Stimulated activated memory B cell treated with anti-CD40 and anti-IgM and Interleukin-4, amounts not matched to agents 10 μg/mL and 1 μg/mL and 100 μg/mL, for 72 hours (primary cell): ENCODE measurements around the gene ITIH5.

Experiments
- ATAC-seq: fragments of 150-1000 bp; cut with Tn5 transposase; 2 replicates; pipeline ENCODE4 v1.10.0; 2021
- H3K27ac Mint-ChIP-seq: one replicate; pipeline ENCODE4 v1.8.0; 2022; ENCODE audit warnings: mild to moderate bottlenecking, mixed read lengths
- H3K27me3 Mint-ChIP-seq: one replicate; pipeline ENCODE4 v1.8.0; 2022; ENCODE audit warnings: mixed read lengths
- H3K36me3 Mint-ChIP-seq: one replicate; pipeline ENCODE4 v1.8.0; 2022; ENCODE audit warnings: mixed read lengths
- H3K4me1 Mint-ChIP-seq: one replicate; pipeline ENCODE4 v1.8.0; 2022; ENCODE audit warnings: mixed read lengths
- H3K4me3 Mint-ChIP-seq: one replicate; pipeline ENCODE4 v1.8.0; 2022; ENCODE audit warnings: mild to moderate bottlenecking, moderate library complexity, mixed read lengths
- H3K9me3 Mint-ChIP-seq: one replicate; pipeline ENCODE4 v1.8.0; 2022; ENCODE audit warnings: mixed read lengths

The ITIH5 gene

DNA sequence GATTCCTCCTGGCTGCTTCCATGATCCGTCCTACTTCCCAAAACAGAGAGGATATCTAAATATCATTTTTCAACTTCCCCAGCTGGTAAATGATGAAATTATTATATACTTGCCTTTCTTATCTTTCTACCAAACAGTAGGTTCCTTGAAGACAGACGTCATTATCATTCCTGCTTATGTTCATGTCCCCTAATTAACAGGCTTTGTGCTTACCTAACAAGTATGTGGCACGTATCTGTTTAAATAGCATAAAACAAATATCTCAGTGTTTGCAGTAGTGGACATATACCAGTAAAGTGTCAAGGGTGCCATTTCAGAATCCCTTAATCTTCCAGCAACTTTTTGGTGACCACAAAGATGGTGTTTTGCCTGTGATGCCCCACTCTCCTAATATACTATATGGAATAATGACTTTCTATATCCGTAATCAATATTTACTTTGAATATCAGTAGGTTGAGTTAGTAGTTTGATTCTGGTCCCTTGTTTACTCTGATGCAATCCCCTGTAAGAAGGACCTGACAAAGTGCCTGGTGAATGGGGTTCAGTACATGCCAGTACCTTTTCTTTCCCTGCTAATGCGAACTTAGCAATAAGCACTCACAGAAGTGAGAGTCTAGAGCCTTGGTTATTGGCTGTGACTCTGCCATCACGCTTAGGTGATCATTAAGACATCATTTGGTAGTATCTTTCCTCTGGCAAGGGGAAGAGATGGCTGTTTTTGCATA is 124.4 kb downstream of the ITIH5 start:
- peaks cover 6% of the 10 kb centered on the region for H3K9me3 Mint-ChIP-seq
- H3K4me3 Mint-ChIP-seq = no peak overlapping the region

GRCh38 chr10:7541137-7542087 is 125.4 kb downstream of the ITIH5 start:
- Mint-ChIP-seq H3K27me3 (no peaks in the 10 kb centered on the region), H3K9me3 (peaks cover 6% of the 10 kb centered on the region), H3K4me3 (no peak overlapping the region), H3K4me1 (peaks cover 16% of the 10 kb centered on the region), H3K36me3 (peaks cover 6% of the 10 kb centered on the region), H3K27ac (no peak overlapping the region)
- ATAC-seq = no peak

More for the DNA sequence above, 124.4 kb downstream of the ITIH5 start:
- peaks cover 16% of the 10 kb centered on the region for H3K4me1 Mint-ChIP-seq
- ATAC-seq = no peak
- no peaks in the 10 kb centered on the region for H3K27me3 Mint-ChIP-seq
- peaks cover 6% of the 10 kb centered on the region for H3K36me3 Mint-ChIP-seq
- H3K27ac Mint-ChIP-seq = no peak overlapping the region

DNA sequence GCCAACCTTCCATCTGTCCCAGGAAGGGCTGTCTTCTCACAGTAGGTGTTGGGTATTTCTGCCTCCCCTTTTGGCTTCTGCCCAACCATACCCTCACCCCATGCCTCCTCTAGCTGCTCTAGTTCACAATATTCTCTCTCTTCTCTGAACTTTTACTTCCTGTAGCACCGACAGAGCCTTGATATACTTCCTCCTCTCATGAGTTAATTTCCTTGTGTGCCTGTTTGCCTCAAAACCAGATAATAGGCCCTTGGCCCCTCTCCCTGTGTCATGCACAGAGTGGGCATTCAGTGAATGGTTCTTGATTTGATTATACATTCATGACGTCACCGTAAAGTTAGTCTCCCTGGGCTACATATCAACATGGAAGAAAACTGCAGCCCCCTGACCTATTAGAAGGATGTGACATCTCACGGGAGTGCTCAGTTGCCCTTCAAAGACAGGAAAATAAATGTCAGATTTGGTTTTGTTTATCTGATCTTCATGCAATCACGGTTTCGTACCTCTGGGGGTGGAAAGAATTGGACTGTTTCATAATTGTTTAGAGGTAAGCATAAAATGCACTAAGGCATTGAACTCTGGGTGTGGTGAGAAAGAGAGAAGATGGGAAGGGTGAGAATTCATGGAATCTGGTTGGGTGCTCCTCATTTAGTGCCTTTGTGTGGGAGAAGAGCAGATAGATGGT is 127.7 kb downstream of the ITIH5 start:
- no peak for ATAC-seq
- peaks cover 16% of the 10 kb centered on the region for H3K4me1 Mint-ChIP-seq
- H3K27me3 Mint-ChIP-seq = no peaks in the 10 kb centered on the region
- H3K9me3 Mint-ChIP-seq = peaks cover 6% of the 10 kb centered on the region
- peaks cover 6% of the 10 kb centered on the region for H3K36me3 Mint-ChIP-seq
- H3K27ac Mint-ChIP-seq = no peak overlapping the region
- no peak overlapping the region for H3K4me3 Mint-ChIP-seq

- H3K27ac Mint-ChIP-seq = no peak overlapping the region
- H3K4me1 Mint-ChIP-seq = peaks cover 7% of the 10 kb centered on the region
- ATAC-seq = no peak
- no peaks in the 10 kb centered on the region for H3K27me3 Mint-ChIP-seq
- H3K9me3 Mint-ChIP-seq = peaks cover 6% of the 10 kb centered on the region
- H3K36me3 Mint-ChIP-seq = peaks cover 6% of the 10 kb centered on the region
- H3K4me3 Mint-ChIP-seq = no peak overlapping the region
Observed at GRCh38 chr10:7537126-7537525, 129.6 kb downstream of the ITIH5 start.

DNA sequence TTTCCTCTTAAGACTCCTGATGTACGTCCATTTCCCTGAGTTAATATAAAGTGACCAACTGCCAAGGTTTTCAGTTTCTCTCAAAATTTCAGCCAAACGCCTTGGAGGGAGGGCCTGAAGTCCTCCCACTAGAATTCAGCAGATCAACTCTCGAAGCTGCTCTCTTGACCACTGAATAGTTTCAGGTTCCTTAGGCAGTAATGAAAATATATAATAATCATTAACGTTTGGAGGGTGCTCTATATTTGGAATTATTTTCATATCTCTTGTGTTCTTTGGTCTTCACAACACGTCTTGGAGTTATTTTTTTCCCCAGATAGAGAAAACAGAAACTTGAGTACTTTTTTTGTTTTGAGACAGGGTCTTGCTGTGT is 132.3 kb downstream of the ITIH5 start:
- H3K27ac Mint-ChIP-seq = no peak overlapping the region
- H3K36me3 Mint-ChIP-seq = peaks cover 6% of the 10 kb centered on the region
- no peak for ATAC-seq
- H3K9me3 Mint-ChIP-seq = peaks cover 6% of the 10 kb centered on the region
- peaks cover 7% of the 10 kb centered on the region for H3K4me1 Mint-ChIP-seq
- peaks cover 13% of the 10 kb centered on the region for H3K27me3 Mint-ChIP-seq
- H3K4me3 Mint-ChIP-seq = no peak overlapping the region

DNA sequence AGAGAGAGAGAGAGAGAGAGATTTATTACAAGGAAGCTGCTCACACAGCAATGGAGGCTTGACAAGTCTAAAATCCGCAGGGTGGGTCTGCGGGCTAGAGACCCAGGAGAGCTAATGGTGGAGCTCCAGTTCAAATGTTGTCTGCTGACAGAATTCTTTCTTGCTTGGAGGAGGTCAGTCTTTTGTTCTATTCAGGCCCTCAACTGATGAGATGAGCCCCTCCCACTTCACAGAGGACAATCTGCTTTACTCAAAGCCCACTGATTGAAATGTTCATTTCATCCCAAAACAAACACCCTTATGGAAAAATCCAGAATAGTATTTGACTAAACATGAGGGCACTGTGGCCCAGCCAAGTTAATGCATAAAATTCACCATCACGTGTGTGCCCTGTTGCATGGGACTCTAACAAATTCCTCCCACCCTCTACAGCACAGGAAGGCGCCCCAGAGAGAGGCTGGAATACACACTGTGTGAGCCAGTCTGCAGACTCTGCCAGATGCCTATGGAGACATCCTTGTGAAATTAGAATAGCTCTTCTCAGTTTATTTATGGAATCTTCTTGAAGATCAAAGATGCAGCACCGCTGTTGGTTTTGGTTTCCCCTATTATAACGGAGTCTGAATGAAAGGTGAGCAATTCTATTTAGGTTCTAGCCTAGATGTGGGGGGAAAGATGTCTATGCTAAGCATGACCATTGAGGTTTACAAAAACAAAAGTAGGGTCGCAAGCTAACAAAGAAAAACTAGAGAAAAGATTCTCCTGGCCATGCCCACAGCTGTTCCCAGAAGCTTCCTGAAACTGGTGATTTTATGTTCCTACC is 132.9 kb downstream of the ITIH5 start:
- H3K4me1 Mint-ChIP-seq = peaks cover 2% of the 10 kb centered on the region
- H3K27me3 Mint-ChIP-seq = peaks cover 13% of the 10 kb centered on the region
- peaks cover 2% of the 10 kb centered on the region for H3K36me3 Mint-ChIP-seq
- H3K4me3 Mint-ChIP-seq = no peak overlapping the region
- H3K9me3 Mint-ChIP-seq = peaks cover 4% of the 10 kb centered on the region
- ATAC-seq = no peak
- H3K27ac Mint-ChIP-seq = no peak overlapping the region

GRCh38 chr10:7532723-7533498 is 133.9 kb downstream of the ITIH5 start:
- Mint-ChIP-seq H3K4me1 (no peaks in the 10 kb centered on the region), H3K36me3 (no peaks in the 10 kb centered on the region), H3K9me3 (no peaks in the 10 kb centered on the region), H3K27ac (no peak overlapping the region), H3K27me3 (peaks cover 13% of the 10 kb centered on the region), H3K4me3 (no peak overlapping the region)
- no peak for ATAC-seq

DNA sequence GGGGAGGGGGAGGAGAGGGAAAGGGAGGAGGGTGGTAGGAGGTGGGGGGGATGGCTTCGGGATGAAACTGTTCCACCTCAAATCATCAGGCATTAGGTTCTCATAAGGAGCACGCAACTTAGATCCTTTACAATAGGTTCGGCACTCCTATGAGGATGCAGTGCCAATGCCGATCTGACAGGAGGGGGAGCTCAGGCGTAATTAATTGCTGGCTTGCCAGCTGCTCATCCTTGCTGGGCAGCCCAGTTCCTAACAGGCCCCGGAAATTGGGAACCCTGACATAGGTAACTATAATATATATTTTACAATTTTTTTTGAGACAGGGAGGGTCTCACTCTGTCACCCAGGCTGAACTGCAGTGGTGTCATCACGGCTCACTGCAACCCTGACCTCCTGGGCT is 137.1 kb downstream of the ITIH5 start:
- ATAC-seq = no peak
- no peak overlapping the region for H3K4me3 Mint-ChIP-seq
- H3K27ac Mint-ChIP-seq = no peak overlapping the region
- H3K36me3 Mint-ChIP-seq = no peaks in the 10 kb centered on the region
- H3K9me3 Mint-ChIP-seq = no peaks in the 10 kb centered on the region
- H3K27me3 Mint-ChIP-seq = peaks cover 13% of the 10 kb centered on the region
- peaks cover 7% of the 10 kb centered on the region for H3K4me1 Mint-ChIP-seq

DNA sequence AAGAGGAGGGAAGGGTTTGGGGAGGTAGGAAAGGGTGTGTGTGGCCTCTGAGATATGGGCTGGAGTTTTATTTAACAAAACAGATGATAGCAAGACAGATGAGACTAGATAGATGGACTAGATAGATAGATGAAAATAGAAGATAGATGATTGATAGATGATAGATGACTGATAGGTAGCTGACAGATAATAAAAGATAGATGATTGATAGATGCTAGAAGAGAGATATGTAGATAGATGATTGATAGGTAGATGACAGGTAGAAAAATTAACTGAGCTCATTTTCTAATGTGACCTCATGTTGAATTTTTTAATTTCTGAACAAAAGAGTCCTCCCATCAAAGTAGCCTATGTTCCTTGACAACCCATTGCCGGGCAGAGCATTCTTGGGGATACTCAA is 139.3 kb downstream of the ITIH5 start:
- ATAC-seq = no peak
- H3K4me3 Mint-ChIP-seq = no peak overlapping the region
- no peak overlapping the region for H3K27ac Mint-ChIP-seq
- H3K36me3 Mint-ChIP-seq = no peaks in the 10 kb centered on the region
- H3K4me1 Mint-ChIP-seq = peaks cover 7% of the 10 kb centered on the region
- H3K27me3 Mint-ChIP-seq = peaks cover 13% of the 10 kb centered on the region
- H3K9me3 Mint-ChIP-seq = no peaks in the 10 kb centered on the region

GRCh38 chr10:7526017-7526400 is 140.8 kb downstream of the ITIH5 start:
- no peaks in the 10 kb centered on the region for H3K36me3 Mint-ChIP-seq
- no peak for ATAC-seq
- H3K27ac Mint-ChIP-seq = no peak overlapping the region
- H3K9me3 Mint-ChIP-seq = peaks cover 4% of the 10 kb centered on the region
- peaks cover 4% of the 10 kb centered on the region for H3K27me3 Mint-ChIP-seq
- no peak overlapping the region for H3K4me3 Mint-ChIP-seq
- H3K4me1 Mint-ChIP-seq = peaks cover 14% of the 10 kb centered on the region

DNA sequence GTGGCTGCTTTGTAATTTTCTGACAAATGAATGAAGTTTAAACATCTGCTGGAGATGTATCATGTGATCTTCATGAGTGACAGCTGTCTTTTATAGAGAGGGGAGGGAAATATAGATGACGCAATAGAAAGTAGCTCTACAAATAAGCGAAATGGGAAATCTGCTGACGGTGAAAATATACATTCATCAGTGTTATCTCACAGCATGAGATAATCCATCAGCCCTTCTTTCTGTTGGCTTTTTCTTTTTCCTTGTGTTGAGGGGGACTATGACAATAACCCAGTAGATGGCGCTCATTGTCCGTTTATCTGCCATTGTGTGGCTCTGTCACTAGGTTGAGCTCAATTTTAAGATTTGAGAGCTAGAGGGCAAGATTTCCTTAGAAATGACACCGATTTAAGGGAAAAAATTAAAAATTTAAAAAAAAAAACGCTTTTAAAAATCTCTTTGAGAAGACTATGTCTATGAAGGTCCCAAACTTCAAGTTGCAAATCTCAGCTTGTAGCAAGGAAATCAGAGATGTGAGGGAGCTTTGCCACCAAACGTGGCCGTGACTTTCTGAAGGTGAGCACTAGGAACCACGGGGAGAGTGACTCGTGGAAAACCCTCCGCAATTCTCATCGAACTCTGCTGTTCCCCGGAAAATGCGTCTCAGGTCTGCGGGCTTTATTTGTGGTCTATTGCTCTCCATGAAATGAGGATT is 141.3 kb downstream of the ITIH5 start:
- peak; percentile 80 for ATAC-seq
- no peak overlapping the region for H3K4me3 Mint-ChIP-seq
- H3K4me1 Mint-ChIP-seq = peaks cover 19% of the 10 kb centered on the region
- H3K9me3 Mint-ChIP-seq = peaks cover 4% of the 10 kb centered on the region
- H3K36me3 Mint-ChIP-seq = no peaks in the 10 kb centered on the region
- H3K27me3 Mint-ChIP-seq = no peaks in the 10 kb centered on the region
- peak overlapping the region; percentile 28 for H3K27ac Mint-ChIP-seq

DNA sequence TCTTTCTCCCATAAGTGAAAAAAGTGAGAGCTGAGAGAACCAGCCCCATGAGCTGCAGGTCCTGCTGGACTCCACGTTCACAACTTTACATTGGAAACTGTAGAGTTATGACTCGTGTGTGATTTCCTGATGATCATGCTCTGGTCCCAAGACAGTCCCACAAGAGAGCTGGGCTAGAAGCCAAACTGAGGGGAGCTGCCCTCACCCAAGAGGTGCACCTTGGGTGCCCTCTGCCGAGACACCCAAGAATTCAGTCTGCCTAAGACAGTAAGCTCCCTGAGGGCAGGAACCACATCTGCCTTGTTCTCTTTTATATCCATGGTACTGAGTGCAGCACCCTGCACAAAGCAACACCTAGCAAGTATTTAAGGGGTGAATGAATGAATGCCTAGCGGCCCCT is 143.1 kb downstream of the ITIH5 start:
- H3K27me3 Mint-ChIP-seq = peaks cover 1% of the 10 kb centered on the region

DNA sequence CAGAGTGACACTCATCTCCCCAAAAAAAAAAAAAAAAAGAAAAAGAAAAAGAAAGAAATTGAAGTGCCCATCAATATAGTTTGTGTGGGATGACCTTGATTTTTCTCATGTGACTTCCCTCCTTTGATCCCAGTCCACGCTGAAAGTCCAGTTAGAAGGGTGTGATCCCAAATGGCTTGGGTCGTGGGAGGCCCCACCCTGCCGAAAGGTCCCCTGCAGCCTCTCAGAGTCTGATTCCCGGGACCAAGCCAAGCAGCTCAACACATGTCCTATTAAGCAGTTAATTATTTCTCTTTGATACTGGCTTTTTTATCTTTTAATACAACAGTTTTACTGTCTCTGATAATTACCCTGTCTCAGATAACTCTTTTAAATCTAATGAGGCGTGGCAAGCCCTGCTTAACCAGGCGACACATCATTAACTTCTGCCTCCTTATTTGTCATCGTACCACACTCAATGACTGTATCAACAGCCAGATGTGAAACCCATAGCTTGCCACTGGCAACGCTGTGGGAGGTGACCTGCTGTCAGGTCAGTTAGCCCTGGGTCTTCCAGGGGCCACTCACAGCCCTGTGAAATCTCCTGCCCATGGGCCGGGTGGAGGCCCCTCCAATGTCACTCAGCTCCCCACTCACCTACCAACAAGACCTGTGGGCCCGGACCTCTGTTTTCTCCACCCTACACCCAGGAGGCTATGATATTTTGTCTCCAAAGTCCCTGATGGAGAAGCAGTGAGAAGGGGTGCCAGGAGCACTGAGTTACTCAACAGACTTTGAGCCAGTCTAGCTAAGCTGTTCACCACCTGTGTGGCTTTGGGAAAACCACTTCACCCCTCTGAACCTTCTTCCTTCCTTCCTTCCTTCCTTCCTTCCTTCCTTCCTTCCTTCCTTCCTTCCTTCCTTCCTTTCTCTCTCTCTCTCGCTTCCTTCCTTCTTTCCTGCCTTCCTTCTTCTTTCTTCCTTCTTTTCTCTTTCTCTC is 146.0 kb downstream of the ITIH5 start:
- ATAC-seq = peak; percentile 75
- Mint-ChIP-seq H3K27me3 (peaks cover 9% of the 10 kb centered on the region), H3K4me1 (peaks cover 28% of the 10 kb centered on the region), H3K9me3 (peaks cover 4% of the 10 kb centered on the region), H3K4me3 (no peak overlapping the region), H3K36me3 (no peaks in the 10 kb centered on the region), H3K27ac (peak overlapping the region; percentile 12)

More for the DNA sequence above, 143.1 kb downstream of the ITIH5 start:
- no peak for ATAC-seq
- peaks cover 28% of the 10 kb centered on the region for H3K4me1 Mint-ChIP-seq
- no peak overlapping the region for H3K4me3 Mint-ChIP-seq
- H3K9me3 Mint-ChIP-seq = peaks cover 4% of the 10 kb centered on the region
- no peak overlapping the region for H3K27ac Mint-ChIP-seq
- no peaks in the 10 kb centered on the region for H3K36me3 Mint-ChIP-seq
